SK-N-SH (cell line): ENCODE data around the gene ZNF248. TPM values are rescaled to one million over a fixed set of nuclear protein-coding genes. Genes with fewer than 3 reads are reported as not detected.

Source experiments
- CTCF ChIA-PET: fragments of 300-600, 350-600 bp; formaldehyde crosslinking; extraction: SDS; loops from one replicate; lab custom pipeline; 2021; lab: Yijun Ruan, JAX
- POLR2A ChIA-PET: fragments of 350-600 bp; sonication (Branson Sonifier 250); formaldehyde crosslinking; extraction: SDS; loops from one replicate; lab custom pipeline; 2020; ENCODE audit warnings: antibody characterized with exemption, inconsistent platforms; lab: Yijun Ruan, JAX
- DNase-seq: peaks from one replicate; pipeline ENCODE4 v3.0.0; 2012
- H2AFZ ChIP-seq: fragments of 200-600 bp; sonication (generic); 2 replicates; pipeline ENCODE4 v1.8.1; 2016; ENCODE audit warnings: antibody characterized with exemption, mild to moderate bottlenecking, low read depth
- H3F3A ChIP-seq: fragments of 200-600 bp; sonication (generic); replicated peaks from 2 replicates; pipeline ENCODE3; 2016; ENCODE audit warnings: antibody characterized with exemption, mild to moderate bottlenecking; ENCODE audit not compliant: insufficient read depth
- H3K27ac ChIP-seq, 2 experiments: fragments of 200-500 bp in 1 of 2; fragments of 200-600 bp in 1 of 2; sonication (Bioruptor generic) in 1 of 2; sonication (generic), shearing (Covaris generic) in 1 of 2; 2 replicates each; pipeline versions ENCODE4 v1.5.1 to v1.6.1; 2014 to 2016; ENCODE audit warnings: low read depth in 2 of 2, inconsistent platforms in 1 of 2, low read length in 1 of 2, mild to moderate bottlenecking in 1 of 2, mixed read lengths in 1 of 2
- H3K27me3 ChIP-seq: fragments of 200-600 bp; sonication (generic), shearing (Covaris generic); 2 replicates; pipeline ENCODE4 v1.6.1; 2016; ENCODE audit warnings: mixed run types; ENCODE audit not compliant: insufficient read depth
- H3K36me3 ChIP-seq, 2 experiments: fragments of 200-500 bp in 1 of 2; fragments of 200-600 bp in 1 of 2; sonication (Bioruptor generic) in 1 of 2; sonication (generic) in 1 of 2; replicated peaks in 1 of 2; 2 replicates each; pipeline versions ENCODE3 to v1.5.1; 2014 to 2016; ENCODE audit warnings: low read length in 1 of 2, mild to moderate bottlenecking in 1 of 2; ENCODE audit not compliant: insufficient read depth in 2 of 2, control insufficient read depth in 1 of 2
- H3K4me1 ChIP-seq, 2 experiments: fragments of 200-500 bp in 1 of 2; fragments of 200-600 bp in 1 of 2; sonication (Bioruptor generic) in 1 of 2; sonication (generic), shearing (Covaris generic) in 1 of 2; 2 replicates each; pipeline versions ENCODE4 v1.5.1 to v1.6.1; 2014 to 2016; ENCODE audit warnings: low read depth in 1 of 2, low read length in 1 of 2, mixed run types in 1 of 2; ENCODE audit not compliant: insufficient read depth in 2 of 2, control insufficient read depth in 1 of 2
- H3K4me2 ChIP-seq: fragments of 200-600 bp; sonication (generic), shearing (Covaris generic); 2 replicates; pipeline ENCODE4 v1.6.1; 2017; ENCODE audit warnings: mixed run types
- H3K4me3 ChIP-seq, 2 experiments: fragments of 200-500 bp in 1 of 2; fragments of 200-600 bp in 1 of 2; sonication (Bioruptor generic) in 1 of 2; sonication (generic), shearing (Covaris generic) in 1 of 2; 2 replicates each; pipeline versions ENCODE4 v1.5.1 to v1.8.1; 2014 to 2016; ENCODE audit warnings: low read depth in 2 of 2, inconsistent platforms in 1 of 2, low read length in 1 of 2, mild to moderate bottlenecking in 1 of 2, mixed read lengths in 1 of 2, moderate library complexity in 1 of 2
- H3K79me2 ChIP-seq: fragments of 200-600 bp; sonication (generic); 2 replicates; pipeline ENCODE4 v1.8.1; 2017; ENCODE audit warnings: mild to moderate bottlenecking; ENCODE audit not compliant: insufficient read depth
- H3K9ac ChIP-seq: fragments of 200-600 bp; sonication (generic); 2 replicates; pipeline ENCODE4 v1.6.1; 2017; ENCODE audit warnings: mixed run types
- H3K9me2 ChIP-seq: fragments of 200-600 bp; sonication (generic); 2 replicates; pipeline ENCODE4 v1.6.1; 2017; ENCODE audit warnings: mixed run types
- H3K9me3 ChIP-seq: fragments of 200-600 bp; sonication (generic); 2 replicates; pipeline ENCODE4 v1.6.1; 2017; ENCODE audit warnings: mixed run types, mild to moderate bottlenecking, moderate library complexity
- H4K20me1 ChIP-seq: fragments of 200-600 bp; sonication (generic); 2 replicates; pipeline ENCODE4 v1.6.1; 2017; ENCODE audit warnings: mild to moderate bottlenecking, mixed run types; ENCODE audit not compliant: insufficient read depth
- CHD2 ChIP-seq: fragments of 150-350 bp; IDR thresholded peaks from 2 replicates; pipeline ENCODE4 v1.6.1; 2018; ENCODE audit warnings: low read length; ENCODE audit not compliant: partially characterized antibody
- CTCF ChIP-seq: fragments of 200-600 bp; sonication (generic); IDR thresholded peaks from 2 replicates; pipeline ENCODE4 v1.6.1; 2017; ENCODE audit warnings: antibody characterized with exemption, mild to moderate bottlenecking, moderate library complexity
- ELF1 ChIP-seq: IDR thresholded peaks from 2 replicates; pipeline ENCODE4 v1.4.0; 2012
- EP300 ChIP-seq, 2 experiments: IDR thresholded peaks; 2 replicates each; pipeline versions ENCODE4 v1.4.0 to v1.6.1; 2012; ENCODE audit warnings: borderline replicate concordance in 1 of 2, low read depth in 1 of 2, low read length in 1 of 2
- FOXJ3 ChIP-seq: sonication (generic); formaldehyde crosslinking; IDR thresholded peaks from 2 replicates; pipeline ENCODE4 v1.5.1; 2020; ENCODE audit warnings: mild to moderate bottlenecking, missing genetic modification reagents
- GABPA ChIP-seq: IDR thresholded peaks from 2 replicates; pipeline ENCODE4 v1.4.0; 2012; ENCODE audit warnings: low read depth, mild to moderate bottlenecking
- IRF3 ChIP-seq: fragments of 150-350 bp; IDR thresholded peaks from 2 replicates; pipeline ENCODE4 v1.6.1; 2016; ENCODE audit warnings: mild to moderate bottlenecking, low read depth, low read length
- JUND ChIP-seq: IDR thresholded peaks from 2 replicates; pipeline ENCODE4 v1.4.0; 2012
- MAX ChIP-seq: IDR thresholded peaks from 2 replicates; pipeline ENCODE4 v1.4.0; 2012; ENCODE audit warnings: low read depth
- MXI1 ChIP-seq: IDR thresholded peaks from 2 replicates; pipeline ENCODE4 v1.6.1; 2012; ENCODE audit warnings: mild to moderate bottlenecking, low read depth, low read length, improper control_type of control experiment
- RAD21 ChIP-seq: IDR thresholded peaks from 2 replicates; pipeline ENCODE4 v1.6.1; 2012; ENCODE audit warnings: mild to moderate bottlenecking, low read length
- RCOR1 ChIP-seq: fragments of 150-350 bp; IDR thresholded peaks from 2 replicates; pipeline ENCODE4 v1.6.1; 2017; ENCODE audit warnings: antibody characterized with exemption, low read length
- RFX5 ChIP-seq: IDR thresholded peaks from 2 replicates; pipeline ENCODE4 v1.6.1; 2012; ENCODE audit warnings: mild to moderate bottlenecking, improper control_type of control experiment, low read length
- SMC3 ChIP-seq: IDR thresholded peaks from 2 replicates; pipeline ENCODE4 v1.6.1; 2012; ENCODE audit warnings: low read depth, low read length, improper control_type of control experiment
- TCF12 ChIP-seq: IDR thresholded peaks from 2 replicates; pipeline ENCODE4 v1.4.0; 2012
- USF1 ChIP-seq: IDR thresholded peaks from 2 replicates; pipeline ENCODE4 v1.4.0; 2012; ENCODE audit warnings: low read depth, borderline replicate concordance
- USF2 ChIP-seq: fragments of 150-350 bp; IDR thresholded peaks from 2 replicates; pipeline ENCODE4 v1.6.1; 2017; ENCODE audit warnings: antibody characterized with exemption, low read length, low read depth, borderline replicate concordance
- YY1 ChIP-seq: IDR thresholded peaks from 2 replicates; pipeline ENCODE4 v1.4.0; 2012; ENCODE audit warnings: low read depth, mild to moderate bottlenecking
- polyA plus RNA-seq, 3 experiments: library from polyadenylated mRNA; depleted of rRNA; stranded (reverse); fragments of >200 nt; gene quantifications; 2 replicates each; pipeline ENCODE4 v1.2.3, GENCODE V29; 2012

The ZNF248 gene
- polyA plus RNA-seq, 1 of the 3 experiments (the other 2 are of a cell fraction), result 6.5 TPM

- ChIA-PET POLR2A (no interaction called here), CTCF (interaction anchor here (0.6 to 1.1 kb wide), 2 partner anchors 14 to 48 kb away, joined by 3 read pairs; no protein-coding TSS in a partner anchor)
- Histone ChIP-seq H3K4me3 (no peak overlapping the region), H3K79me2 (no peaks in the 10 kb centered on the region), H3K4me2 (no peak overlapping the region), H2AFZ (no peak overlapping the region), H3K27ac (no peak overlapping the region), H3K4me1 (no peaks in the 10 kb centered on the region), H3K36me3 (no peaks in the 10 kb centered on the region), H4K20me1 (no peaks in the 10 kb centered on the region), H3K27me3 (no peaks in the 10 kb centered on the region), H3K9ac (no peak overlapping the region), H3K9me2 (no peaks in the 10 kb centered on the region), H3K9me3 (no peaks in the 10 kb centered on the region), H3F3A (no peaks in the 10 kb centered on the region)
- no peak for DNase-seq
- TF ChIP-seq GABPA (no peak), USF2 (no peak), SMC3 (no peak), ELF1 (no peak), CHD2 (no peak), RAD21 (no peak), TCF12 (no peak), MAX (no peak), IRF3 (no peak), CTCF (no peak), YY1 (no peak), MXI1 (no peak), FOXJ3 (no peak), RCOR1 (no peak), USF1 (no peak), EP300 (IDR thresholded peaks at IDR 0.05; ENCODE audit: borderline replicate concordance in 1 of 2, low read depth in 1 of 2, low read length in 1 of 2) (no peak), RFX5 (no peak), JUND (no peak)
Measured at GRCh38 chr10:37762287-37762686, 95.1 kb downstream of the ZNF248 start.
